Measurements from ENCODE around the gene OFD1.

Gene OFD1

GRCh38 chrX:13808293-13808692 is 73.7 kb downstream of the OFD1 start:
- Histone ChIP-seq H3K9me3 (ENCODE audit: control insufficient read depth, insufficient read depth, low read length) (no peaks in the 10 kb centered on the region), H3K4me2 (ENCODE audit: low read length) (no peak overlapping the region), H3K27me3 (ENCODE audit: control insufficient read depth, low read length) (no peaks in the 10 kb centered on the region)

DNA sequence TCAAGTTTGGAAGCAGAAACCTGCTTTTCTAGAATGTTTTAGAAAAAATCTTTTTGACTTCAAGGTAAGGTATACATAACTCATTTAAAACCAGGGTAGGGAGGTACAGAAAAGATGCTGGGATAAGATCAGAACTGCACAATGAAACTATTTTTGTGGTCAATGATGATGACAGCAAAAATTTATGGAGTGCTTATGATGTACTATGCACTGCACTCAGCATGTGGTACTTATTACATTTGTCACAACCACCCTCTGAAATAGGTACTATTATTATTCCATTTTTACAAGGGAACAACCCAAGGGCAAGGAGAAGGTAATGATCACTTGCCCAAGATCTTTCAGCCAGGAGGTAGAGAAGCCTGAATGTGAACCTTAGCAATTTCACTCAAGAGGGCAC is 74.3 kb downstream of the OFD1 start:
- H3K4me3 ChIP-seq (ENCODE audit: low read length): no peak overlapping the region
- H3F3A ChIP-seq (ENCODE audit: control insufficient read depth, insufficient read depth): no peaks in the 10 kb centered on the region
- H3K9me3 ChIP-seq (ENCODE audit: control insufficient read depth, insufficient read depth, low read length): no peaks in the 10 kb centered on the region
- H4K20me1 ChIP-seq (ENCODE audit: control insufficient read depth, insufficient read depth, low read depth, low read length): no peaks in the 10 kb centered on the region
- TF ChIP-seq EZH2phosphoT487 (IDR thresholded peaks at IDR 0.05; ENCODE audit: borderline replicate concordance, low read length) (no peak), CTCF (IDR thresholded peaks at IDR 0.05; ENCODE audit: low read depth, low read length, poor library complexity, severe bottlenecking) (no peak)
- H3K36me3 ChIP-seq (ENCODE audit: control insufficient read depth, low read length): no peaks in the 10 kb centered on the region
- no peaks in the 10 kb centered on the region for H3K9me2 ChIP-seq (replicated peaks; ENCODE audit: control insufficient read depth, low read length)
- no peaks in the 10 kb centered on the region for H3K4me1 ChIP-seq (ENCODE audit: control insufficient read depth, low read length)
- H3K27ac ChIP-seq (ENCODE audit: low read depth, low read length): no peak overlapping the region
- no peaks in the 10 kb centered on the region for H3K27me3 ChIP-seq (ENCODE audit: control insufficient read depth, low read length)
- H3K4me2 ChIP-seq (ENCODE audit: low read length): no peak overlapping the region
- no peaks in the 10 kb centered on the region for H3K79me2 ChIP-seq (ENCODE audit: control insufficient read depth, low read length)

More at GRCh38 chrX:13808293-13808692, 73.7 kb downstream of the OFD1 start:
- no peaks in the 10 kb centered on the region for H3K9me2 ChIP-seq (replicated peaks; ENCODE audit: control insufficient read depth, low read length)
- TF ChIP-seq CTCF (IDR thresholded peaks at IDR 0.05; ENCODE audit: low read depth, low read length, poor library complexity, severe bottlenecking): no peak
- no peaks in the 10 kb centered on the region for H3K36me3 ChIP-seq (ENCODE audit: control insufficient read depth, low read length)
- H3K4me3 ChIP-seq (ENCODE audit: low read length): no peak overlapping the region
- no peaks in the 10 kb centered on the region for H3K79me2 ChIP-seq (ENCODE audit: control insufficient read depth, low read length)
- H3K27ac ChIP-seq (ENCODE audit: low read depth, low read length): no peak overlapping the region
- no peaks in the 10 kb centered on the region for H4K20me1 ChIP-seq (ENCODE audit: control insufficient read depth, insufficient read depth, low read depth, low read length)
- no peaks in the 10 kb centered on the region for H3F3A ChIP-seq (ENCODE audit: control insufficient read depth, insufficient read depth)
- H3K4me1 ChIP-seq (ENCODE audit: control insufficient read depth, low read length): no peaks in the 10 kb centered on the region

GRCh38 chrX:13815664-13816063 is 81.1 kb downstream of the OFD1 start:
- Histone ChIP-seq H3K9me3 (ENCODE audit: control insufficient read depth, insufficient read depth, low read length) (no peaks in the 10 kb centered on the region), H3K4me1 (ENCODE audit: control insufficient read depth, low read length) (no peaks in the 10 kb centered on the region), H3K4me2 (ENCODE audit: low read length) (no peak overlapping the region), H4K20me1 (ENCODE audit: control insufficient read depth, insufficient read depth, low read depth, low read length) (no peaks in the 10 kb centered on the region), H3K27ac (ENCODE audit: low read depth, low read length) (no peak overlapping the region), H3K27me3 (ENCODE audit: control insufficient read depth, low read length) (peaks cover 3% of the 10 kb centered on the region; the same call in 1 of the 2 replicates), H3K9me2 (replicated peaks; ENCODE audit: control insufficient read depth, low read length) (no peaks in the 10 kb centered on the region), H3F3A (ENCODE audit: control insufficient read depth, insufficient read depth) (no peaks in the 10 kb centered on the region), H3K79me2 (ENCODE audit: control insufficient read depth, low read length) (no peaks in the 10 kb centered on the region), H3K36me3 (ENCODE audit: control insufficient read depth, low read length) (no peaks in the 10 kb centered on the region), H3K4me3 (ENCODE audit: low read length) (no peak overlapping the region)
- TF ChIP-seq EZH2phosphoT487 (IDR thresholded peaks at IDR 0.05; ENCODE audit: borderline replicate concordance, low read length) (no peak), CTCF (IDR thresholded peaks at IDR 0.05; ENCODE audit: low read depth, low read length, poor library complexity, severe bottlenecking) (no peak)

GRCh38 chrX:13816176-13816575 is 81.6 kb downstream of the OFD1 start:
- Histone ChIP-seq H3K4me3 (ENCODE audit: low read length) (no peak overlapping the region), H3K36me3 (ENCODE audit: control insufficient read depth, low read length) (no peaks in the 10 kb centered on the region), H3K9me2 (replicated peaks; ENCODE audit: control insufficient read depth, low read length) (no peaks in the 10 kb centered on the region), H3K27me3 (ENCODE audit: control insufficient read depth, low read length) (peaks cover 3% of the 10 kb centered on the region; the same call in 1 of the 2 replicates), H4K20me1 (ENCODE audit: control insufficient read depth, insufficient read depth, low read depth, low read length) (no peaks in the 10 kb centered on the region), H3K27ac (ENCODE audit: low read depth, low read length) (no peak overlapping the region), H3K9me3 (ENCODE audit: control insufficient read depth, insufficient read depth, low read length) (no peaks in the 10 kb centered on the region), H3K4me1 (ENCODE audit: control insufficient read depth, low read length) (no peaks in the 10 kb centered on the region), H3F3A (ENCODE audit: control insufficient read depth, insufficient read depth) (no peaks in the 10 kb centered on the region), H3K4me2 (ENCODE audit: low read length) (no peak overlapping the region), H3K79me2 (ENCODE audit: control insufficient read depth, low read length) (no peaks in the 10 kb centered on the region)
- TF ChIP-seq EZH2phosphoT487 (IDR thresholded peaks at IDR 0.05; ENCODE audit: borderline replicate concordance, low read length): no peak
